GM18861 (cell line): Measurements from ENCODE around the gene PGAM2.
A peak's percentile ranks its signal among the peaks of the same experiment; 100 is the strongest.
"Not testable (repeated sequence)": the region's sequence is repeated elsewhere in the genome, so short reads cannot be mapped to it uniquely, and the experiment has no call there.

Source experiments
- ATAC-seq: cut with Tn5 transposase; IDR thresholded peaks from one replicate; pipeline ENCODE4 v1.9.1; 2021; ENCODE audit not compliant: unreplicated experiment

PGAM2 gene

DNA sequence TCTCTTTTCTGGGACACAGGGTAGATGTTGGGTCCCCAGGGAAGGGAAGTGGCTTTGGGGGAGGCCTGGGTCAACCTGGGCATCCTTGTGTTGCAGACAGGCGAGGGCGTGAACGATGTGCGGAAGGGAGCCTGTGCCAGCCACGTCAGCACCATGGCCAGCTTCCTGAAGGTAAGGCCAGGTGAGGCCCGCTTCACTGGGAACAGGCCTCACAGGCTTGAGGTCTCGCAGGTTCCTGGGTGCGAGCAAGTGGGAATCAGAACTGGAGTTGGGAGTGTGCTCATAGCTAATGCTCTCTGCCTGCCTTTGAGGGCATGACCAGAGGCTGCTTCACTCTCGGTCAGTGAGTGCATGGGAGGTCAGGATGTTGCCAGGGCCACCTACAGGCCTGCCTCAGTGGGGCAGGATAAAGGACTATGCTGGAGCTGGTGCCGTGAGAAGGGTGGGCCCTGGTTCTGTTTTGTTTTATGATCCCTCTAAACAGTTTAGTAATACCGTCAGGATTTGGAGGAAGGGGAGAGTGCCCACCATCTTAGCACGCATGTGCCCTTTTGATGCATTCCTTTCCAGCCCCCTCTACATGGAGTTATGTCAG is 12.5 kb downstream of the PGAM2 start:
- no peak for ATAC-seq

DNA sequence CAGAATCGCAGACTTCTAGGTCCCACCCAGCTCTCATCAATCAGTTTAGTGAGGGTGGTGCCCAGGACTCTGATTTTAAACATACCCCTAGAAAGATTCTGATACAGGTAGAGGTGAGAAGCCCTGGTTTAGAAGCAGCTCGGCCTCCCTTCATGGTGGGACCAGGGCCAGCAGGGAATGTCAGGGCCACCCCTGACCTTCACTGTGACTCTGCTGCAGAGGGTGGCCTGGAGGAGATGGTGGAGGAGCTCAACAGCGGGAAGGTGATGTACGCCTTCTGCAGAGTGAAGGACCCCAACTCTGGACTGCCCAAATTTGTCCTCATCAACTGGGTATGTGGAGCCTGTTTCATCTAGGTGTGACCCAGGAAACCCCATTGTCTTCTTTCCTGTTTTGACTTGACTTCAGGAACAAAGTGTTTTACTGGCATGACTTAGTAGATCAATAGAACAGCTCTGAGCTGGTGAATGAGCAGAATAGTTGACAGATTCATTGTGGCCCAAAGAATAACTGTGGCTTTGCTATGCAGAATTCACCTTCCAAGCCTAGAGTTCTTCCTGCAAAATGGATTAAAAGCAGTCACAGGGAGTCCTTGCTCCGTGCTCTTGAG is 13.7 kb downstream of the PGAM2 start:
- ATAC-seq, result no peak

DNA sequence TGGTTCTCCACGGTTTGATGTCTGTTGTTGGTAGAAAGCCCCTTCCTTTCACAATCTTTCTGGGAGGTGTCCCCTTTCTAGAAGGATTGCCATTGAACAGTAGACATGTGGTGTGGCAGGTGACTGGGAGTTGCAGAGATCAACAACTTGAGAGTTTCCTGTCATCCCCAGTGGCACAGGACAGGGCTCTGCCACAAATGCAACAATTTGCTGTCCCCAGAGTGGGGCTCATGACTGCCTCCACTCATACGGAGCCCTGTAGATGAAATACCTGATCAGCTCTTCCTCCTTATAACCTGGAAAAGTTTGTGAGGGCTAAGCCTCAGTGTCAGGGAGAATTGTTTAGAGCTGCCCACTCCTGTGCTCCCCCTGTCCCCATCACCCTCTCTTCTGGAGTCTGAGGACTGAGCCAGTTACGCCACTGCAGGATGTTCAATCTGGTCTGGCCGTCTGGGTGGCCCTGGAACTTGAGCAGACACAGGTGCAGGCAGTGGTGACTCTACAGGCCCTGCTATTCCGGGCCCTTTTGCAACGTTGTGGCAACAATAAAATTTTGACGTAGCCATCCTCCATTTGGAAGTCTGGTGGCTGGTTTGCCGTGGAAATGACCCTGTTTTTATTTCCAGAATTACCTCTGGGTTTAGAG is 14.3 kb downstream of the PGAM2 start:
- ATAC-seq, result no peak

DNA sequence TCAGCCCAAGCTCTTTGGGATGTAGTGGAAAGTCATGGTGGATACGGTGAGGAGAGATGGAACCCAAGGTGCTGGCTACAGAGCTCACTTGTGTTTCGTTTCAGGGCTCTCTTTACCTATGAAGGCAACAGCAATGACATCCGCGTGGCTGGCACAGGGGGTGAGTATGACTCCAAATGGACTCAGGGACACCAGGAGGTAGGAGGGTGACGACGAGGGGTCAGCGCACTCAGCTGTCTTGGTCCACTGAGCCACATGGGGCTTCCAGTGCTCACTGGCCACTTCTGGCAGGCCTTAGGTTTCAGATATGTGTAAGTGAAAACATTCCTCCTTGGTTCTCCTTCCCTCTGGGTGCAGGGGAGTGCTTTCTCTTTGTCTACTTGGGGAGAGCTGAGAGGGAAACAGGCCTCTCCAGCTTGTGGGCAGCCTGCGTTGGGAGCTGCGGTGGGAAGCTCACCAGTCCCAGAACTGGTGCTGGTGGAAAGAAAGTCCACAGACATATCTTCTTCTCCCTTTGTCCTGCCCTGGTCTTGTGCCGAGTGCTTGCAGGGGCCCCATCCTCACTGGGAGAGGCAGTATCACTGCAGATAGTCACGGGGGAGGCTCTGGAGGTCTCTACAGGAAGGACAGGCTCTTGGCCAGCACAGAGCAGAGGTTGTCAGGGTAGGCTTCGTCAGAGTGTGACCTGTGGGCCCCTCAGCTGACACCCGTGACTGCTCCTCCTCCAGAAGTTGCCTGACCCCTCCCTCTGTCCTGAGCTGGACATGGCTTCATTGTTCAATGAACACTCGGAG is 15.0 kb downstream of the PGAM2 start:
- ATAC-seq, result no peak

DNA sequence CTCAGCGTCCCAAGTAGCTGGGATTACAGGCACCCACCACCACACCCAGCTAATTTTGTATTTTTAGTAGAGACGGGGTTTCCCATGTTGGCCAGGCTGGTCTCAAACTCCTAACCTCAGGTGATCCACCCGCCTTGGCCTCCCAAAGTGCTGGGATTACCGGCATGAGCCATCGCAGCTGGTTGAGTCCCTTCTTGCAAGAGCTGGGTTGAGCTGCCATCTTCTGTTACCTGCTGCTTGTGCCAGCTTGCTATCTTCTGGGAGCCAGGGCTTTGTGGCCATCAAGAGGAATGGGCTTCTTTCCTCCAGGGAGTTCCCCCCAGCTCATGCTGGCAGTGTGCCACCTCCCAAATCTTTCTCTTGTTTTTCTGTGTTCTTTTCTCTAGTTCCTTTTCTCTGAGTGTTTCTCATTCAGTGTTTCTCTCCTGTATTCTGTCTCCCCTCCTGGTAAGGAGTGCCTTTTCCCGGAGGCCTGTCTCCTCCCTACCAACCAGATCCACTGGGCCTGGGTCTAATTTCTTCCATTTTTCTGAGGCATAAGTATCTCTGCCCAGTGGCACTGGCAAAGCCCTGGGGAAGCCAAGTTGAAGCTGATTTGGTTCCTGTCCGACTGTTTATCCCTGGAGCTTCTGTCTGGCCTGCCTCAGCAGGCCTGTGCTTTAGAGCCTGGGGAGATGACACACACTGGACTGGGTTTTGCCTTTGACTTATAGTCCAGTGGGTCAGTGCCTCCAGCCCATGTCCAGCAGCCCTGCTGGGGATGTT is 17.2 kb downstream of the PGAM2 start:
- ATAC-seq, result no peak

DNA sequence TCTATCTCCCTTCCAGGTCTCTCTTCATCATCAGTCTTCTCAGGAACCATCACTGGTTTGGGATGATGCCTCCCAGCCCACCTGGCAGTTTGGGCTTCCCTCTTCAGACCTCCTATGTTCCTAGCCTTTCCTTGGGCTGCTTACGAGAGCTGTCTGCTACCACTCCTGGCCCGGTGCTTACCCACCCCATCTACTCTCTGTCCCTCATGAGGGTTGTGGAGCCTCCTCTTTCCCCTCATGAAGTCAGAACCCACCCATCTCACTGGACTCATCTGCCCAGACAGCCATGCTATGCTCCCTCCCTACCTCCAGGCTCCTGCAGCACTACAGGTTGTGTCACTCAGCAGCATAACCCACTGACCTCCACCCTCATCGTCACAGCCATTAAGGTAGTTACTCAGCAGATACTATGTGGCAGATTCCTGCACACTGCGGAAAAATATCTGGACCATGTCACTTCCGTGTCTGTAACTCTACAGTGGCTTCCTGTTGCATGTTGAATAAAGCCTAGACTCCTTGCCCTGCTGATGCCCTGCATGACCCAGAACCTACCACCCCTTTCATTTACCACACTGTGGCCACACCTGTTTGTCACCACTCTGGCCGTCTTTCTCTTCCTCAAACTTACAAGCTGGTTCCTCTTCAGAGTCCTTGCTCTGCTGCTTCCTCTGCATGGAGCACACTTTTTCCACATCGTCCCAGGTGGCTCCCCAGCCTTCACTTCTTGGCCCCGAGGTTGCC is 18.9 kb downstream of the PGAM2 start:
- peak; percentile 83 for ATAC-seq

DNA sequence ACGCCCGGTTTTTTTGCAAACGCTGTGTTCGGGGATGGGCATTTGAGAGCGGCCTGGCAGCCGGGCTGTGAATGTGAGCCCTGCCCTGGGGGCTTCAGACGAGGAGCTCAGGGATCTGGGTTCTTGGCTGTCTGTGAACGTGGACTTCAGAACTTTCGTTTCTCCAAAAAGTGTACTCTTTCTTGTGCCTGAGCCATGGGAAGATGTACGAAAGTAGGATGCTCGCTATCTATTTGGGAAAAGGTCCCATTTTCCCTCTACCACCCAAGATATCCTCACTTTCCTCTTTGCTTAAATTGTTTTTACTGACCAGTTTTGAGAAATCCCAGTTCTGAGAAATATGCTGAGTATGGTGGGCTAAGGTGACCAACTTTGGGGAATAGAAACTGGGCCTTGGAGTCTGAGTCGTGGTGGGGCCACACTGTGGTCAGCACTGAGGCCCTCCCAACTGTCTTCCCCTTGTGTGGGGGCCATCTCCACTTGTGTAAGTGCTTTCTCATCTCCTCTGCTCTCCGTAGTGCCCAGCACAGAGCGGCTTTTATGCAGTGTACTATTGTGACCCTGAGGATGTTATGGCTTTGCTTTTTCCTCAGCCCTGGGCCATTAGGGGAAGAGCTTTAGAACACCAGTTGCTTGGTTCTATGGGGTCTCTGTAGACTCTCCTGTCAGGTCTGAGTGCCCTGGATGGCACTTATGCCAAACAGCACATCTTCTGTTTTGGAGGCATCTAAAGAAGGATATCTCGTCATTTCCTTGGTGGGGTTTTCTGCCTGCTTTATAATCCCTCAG is 19.9 kb downstream of the PGAM2 start:
- ATAC-seq, result no peak

DNA sequence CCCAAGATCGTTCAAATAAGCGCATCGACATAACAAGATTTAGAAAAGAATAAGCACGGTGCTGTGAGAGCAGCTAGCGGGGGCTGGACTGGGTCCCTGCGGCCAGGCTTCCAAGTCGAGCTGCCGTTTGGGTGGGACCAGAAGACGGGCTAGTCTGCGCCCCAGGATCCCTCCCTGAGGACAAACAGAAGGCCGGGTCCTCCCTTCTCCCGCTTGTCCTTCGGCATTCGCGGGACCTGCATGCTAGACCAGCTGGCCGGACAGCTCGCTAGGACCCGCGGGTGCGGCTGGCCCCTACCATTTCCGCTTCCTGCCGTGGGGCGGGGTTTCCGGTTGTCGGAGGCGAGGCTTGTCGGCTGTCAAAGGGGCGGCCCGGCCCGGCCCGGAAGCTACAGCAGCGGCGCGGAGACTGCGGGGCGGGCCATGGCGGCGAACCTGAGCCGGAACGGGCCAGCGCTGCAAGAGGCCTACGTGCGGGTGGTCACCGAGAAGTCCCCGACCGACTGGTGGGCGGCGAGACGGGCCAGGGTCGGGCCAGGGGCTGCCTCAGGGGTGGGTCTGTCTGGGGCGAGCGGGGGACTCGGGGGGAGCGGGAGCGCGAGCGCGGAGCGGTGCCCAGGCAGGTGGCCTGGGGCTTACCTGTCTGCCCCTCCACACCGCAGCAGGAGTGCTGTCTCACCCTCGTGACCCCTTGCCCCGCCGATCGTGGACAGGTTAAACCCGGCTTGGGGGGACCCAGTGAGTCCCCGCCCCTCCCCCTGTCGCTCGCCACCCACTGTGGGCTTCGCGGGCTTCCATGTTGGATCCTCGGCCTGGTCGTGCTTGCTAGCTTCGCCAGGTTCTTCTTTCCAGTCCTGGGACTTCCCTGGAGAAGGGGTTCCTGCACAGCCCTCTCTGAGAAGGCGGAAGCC is 20.8 kb downstream of the PGAM2 start, which contains the start of gene DBNL:
Gene DBNL (plus strand): TSS at position 388 of the 911 bp plus-strand sequence. CDS start 36 bp downstream, at position 424.
- peak; percentile 44 for ATAC-seq

DNA sequence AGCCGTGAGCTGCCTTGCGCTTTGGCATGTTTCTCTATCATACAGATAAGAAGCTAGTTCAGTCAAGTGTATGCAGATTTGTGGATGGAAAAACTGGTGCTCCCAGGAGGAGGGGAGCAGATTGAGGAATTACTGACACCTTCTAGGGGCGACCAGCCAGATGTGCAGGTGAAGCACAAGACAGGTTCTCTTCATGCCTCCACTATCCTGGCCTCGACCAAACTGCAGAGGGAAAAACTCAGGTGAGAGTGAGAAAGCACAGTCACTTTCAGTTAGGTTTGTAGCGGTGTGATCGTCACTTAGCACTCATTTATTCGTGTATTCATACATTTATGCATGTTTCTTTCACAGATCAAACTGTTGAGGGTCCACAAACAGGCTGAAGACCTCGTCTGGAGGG is 21.5 kb downstream of the PGAM2 start:
- no peak for ATAC-seq

DNA sequence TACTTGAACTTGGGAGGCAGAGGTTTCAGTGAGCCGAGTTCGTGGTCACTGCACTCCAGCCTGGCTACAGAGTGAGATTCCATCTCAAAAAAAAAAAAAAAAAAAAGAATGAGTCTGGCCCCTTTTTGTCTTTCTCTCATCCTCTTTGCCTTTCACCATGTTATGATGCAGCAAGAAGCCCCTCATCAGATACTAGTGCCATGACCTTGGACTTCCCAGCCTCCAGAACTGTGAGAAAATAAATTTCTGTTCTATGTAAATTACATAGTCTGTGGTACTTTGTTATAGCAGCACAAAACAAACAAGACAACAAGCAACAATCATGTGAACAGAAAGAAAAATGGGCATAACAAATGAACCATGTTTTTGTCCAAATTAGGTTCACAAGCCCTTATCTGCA is 23.1 kb downstream of the PGAM2 start:
- no peak for ATAC-seq

DNA sequence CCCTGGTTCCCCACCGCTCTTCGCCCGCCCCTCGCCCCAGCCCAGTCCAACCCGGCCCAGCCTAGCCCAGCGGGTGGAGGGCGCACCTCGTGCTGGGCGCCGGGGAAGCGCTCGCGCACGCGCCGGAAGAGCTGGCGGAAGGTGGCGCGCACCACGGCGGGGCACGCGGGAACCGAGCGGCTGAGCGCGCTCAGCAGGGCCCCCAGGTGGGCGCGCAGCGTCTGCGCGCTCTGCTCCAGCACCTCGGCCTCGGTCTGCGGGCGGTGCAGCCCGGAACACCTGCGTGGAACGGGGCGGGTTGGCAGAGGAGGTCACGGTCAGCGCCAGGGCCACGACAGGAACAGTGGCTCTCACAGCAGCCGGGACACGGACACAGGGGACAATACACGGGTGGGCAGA is 24.9 kb downstream of the PGAM2 start:
- ATAC-seq, result peak; percentile 39

DNA sequence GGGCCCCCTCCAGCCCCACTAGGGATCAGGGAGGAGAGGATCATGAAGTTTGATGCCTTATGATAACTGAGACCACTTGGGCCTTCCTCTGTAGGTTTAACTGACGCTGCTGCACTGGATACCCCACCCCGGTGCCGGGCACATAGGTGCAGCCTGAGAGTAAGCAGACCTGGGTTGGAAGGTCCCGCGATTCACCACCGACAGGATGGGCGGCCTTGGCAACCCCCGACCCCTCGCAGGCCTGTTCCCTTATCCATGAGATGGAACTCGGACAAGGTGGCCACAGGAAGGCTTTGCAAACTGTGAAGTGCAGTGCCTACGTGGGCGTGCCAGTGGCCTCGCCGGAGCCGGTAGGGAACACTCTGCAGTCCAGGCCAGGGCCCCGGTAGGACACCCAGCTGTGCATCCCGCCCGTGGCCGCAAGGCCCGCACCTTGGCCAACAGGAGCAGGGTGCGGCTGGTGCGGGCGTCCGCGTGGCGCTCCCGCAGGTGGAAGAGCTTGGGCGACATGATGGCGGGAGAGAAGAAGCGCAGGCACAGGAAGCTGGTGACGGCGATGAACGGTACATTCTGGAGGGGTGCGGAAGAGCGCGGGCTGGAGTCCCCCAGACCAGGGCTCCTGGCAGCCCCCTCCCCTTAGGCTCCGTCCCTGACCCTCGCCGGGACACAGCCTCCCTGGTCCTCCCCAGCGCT is 25.4 kb downstream of the PGAM2 start:
- not testable (repeated sequence) for ATAC-seq

DNA sequence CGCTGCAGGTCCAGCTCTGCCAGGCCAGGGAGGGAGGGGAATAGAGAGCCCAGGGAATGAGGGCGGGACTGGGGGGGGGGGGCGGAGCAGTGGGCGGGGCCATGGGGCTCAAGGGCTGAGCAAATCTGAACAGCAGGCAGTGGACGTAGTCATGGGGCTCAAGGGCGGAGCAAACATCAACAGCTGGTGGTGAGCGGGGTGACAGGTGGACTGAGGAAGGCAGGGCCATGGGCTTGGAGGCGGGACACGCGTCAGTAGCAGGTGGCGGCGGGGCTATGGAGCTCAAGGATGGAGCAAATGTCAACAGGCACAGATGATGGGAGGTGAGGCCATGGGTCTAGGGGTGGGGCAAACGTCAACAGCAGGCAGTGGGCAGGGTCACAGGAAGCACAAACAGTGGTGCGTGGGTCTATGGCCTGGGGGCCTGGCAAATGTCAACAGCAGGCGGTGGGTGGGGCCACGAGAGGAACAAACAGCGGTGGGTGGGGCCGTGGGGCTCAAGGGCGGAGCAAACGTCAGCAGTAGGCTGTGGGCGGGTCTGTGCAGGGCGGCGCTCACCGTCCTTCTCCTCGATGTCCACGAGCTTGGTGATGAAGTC is 26.3 kb downstream of the PGAM2 start:
- peak; percentile 34 for ATAC-seq

DNA sequence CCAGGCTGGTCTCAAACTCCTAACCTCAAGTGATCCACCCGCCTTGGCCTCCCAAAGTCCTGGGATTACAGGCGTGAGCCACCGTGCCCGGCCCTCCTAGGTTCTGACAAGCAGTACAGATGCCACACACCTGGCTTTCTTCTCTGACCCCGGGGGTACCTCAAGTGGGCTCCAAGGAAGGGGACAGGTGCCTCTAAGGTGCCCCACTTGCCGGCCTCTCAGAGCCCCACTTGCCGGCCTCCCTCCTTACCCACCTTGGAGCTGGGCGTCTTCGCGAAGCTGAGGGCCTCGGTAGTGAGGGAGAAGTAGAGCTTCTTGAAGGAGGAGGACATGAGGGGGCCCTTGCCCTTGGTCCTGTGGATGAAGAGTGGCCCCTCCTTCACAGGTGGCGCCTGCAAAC is 26.8 kb downstream of the PGAM2 start:
- ATAC-seq, result not testable (repeated sequence)

DNA sequence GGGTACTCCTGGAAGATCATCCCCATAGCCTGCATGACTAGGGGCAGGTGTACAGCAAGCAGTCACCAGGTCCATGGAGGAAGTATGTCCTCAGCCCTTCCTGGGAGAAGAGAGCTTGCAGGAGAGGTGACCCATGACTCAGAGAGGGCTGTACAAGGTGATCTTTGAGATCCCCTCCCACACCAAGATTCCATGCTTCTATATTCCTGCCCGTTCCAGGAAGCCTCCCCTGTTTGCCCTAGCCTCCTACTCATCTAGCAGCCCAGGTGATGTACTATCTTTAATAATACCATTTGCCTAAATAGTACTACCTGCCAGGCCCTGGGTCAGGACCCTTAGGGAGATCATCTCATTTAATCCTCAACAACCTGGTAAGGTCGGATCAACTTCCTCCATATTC is 27.4 kb downstream of the PGAM2 start:
- not testable (repeated sequence) for ATAC-seq

DNA sequence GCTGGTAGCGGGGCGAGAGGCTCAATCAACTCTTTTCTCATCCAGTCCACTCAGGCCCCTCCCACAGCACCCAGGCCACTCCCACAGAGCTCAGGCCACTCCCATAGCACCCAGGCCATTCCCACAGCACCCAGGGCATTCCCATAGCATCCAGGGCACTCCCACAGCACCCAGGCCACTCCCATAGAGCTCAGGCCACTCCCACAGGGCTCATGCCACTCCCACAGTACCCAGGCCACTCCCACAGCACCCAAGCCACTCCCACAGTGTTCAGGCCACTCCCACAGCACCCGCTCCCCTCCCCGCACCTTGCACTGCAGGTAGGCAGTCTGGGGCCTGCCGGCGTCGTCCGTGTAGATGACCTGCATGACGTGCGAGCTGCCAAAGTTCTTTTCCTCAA is 29.0 kb downstream of the PGAM2 start:
- ATAC-seq, result not testable (repeated sequence)
